ENCODE results near the gene PRKCA.

The PRKCA gene

GRCh38 chr17:66406701-66407644 is 104.6 kb downstream of the PRKCA start:
- DNase-seq (ENCODE audit: insufficient read length, low spot score): no peak
- no peak for FAIRE-seq

GRCh38 chr17:66407864-66408263 is 105.5 kb downstream of the PRKCA start:
- FAIRE-seq (no peak), DNase-seq (ENCODE audit: insufficient read length, low spot score) (no peak)

- FAIRE-seq (no peak), DNase-seq (ENCODE audit: insufficient read length, low spot score) (no peak)
These were observed 109.1 kb downstream of the PRKCA start for GRCh38 chr17:66411520-66411919.

GRCh38 chr17:66412857-66413558 is 110.6 kb downstream of the PRKCA start:
- FAIRE-seq: no peak
- DNase-seq (ENCODE audit: insufficient read length, low spot score): no peak

GRCh38 chr17:66413559-66414520 is 111.4 kb downstream of the PRKCA start:
- no peak for DNase-seq (ENCODE audit: insufficient read length, low spot score)
- no peak for FAIRE-seq

- DNase-seq (ENCODE audit: insufficient read length, low spot score) (no peak), FAIRE-seq (no peak)
These were observed 112.3 kb downstream of the PRKCA start for GRCh38 chr17:66414561-66415175.

- DNase-seq (ENCODE audit: insufficient read length, low spot score) (no peak), FAIRE-seq (no peak)
These were observed 113.2 kb downstream of the PRKCA start for GRCh38 chr17:66415366-66416206.

- DNase-seq (ENCODE audit: insufficient read length, low spot score) (no peak), FAIRE-seq (no peak)
These were observed 114.0 kb downstream of the PRKCA start for GRCh38 chr17:66416207-66416940.

- FAIRE-seq (no peak), DNase-seq (ENCODE audit: insufficient read length, low spot score) (no peak)
These were observed 114.9 kb downstream of the PRKCA start for GRCh38 chr17:66417300-66417719.

- FAIRE-seq (no peak), DNase-seq (ENCODE audit: insufficient read length, low spot score) (no peak)
These were observed 118.6 kb downstream of the PRKCA start for GRCh38 chr17:66420961-66421371.

- FAIRE-seq (no peak), DNase-seq (ENCODE audit: insufficient read length, low spot score) (no peak)
These were observed 119.8 kb downstream of the PRKCA start for GRCh38 chr17:66422186-66422585.

GRCh38 chr17:66423056-66423955 is 120.9 kb downstream of the PRKCA start:
- DNase-seq (ENCODE audit: insufficient read length, low spot score): no peak
- FAIRE-seq: no peak

GRCh38 chr17:66425756-66426396 is 123.5 kb downstream of the PRKCA start:
- no peak for FAIRE-seq
- no peak for DNase-seq (ENCODE audit: insufficient read length, low spot score)

- no peak for FAIRE-seq
- peak; percentile 19 for DNase-seq (ENCODE audit: insufficient read length, low spot score)
These were observed 124.1 kb downstream of the PRKCA start for GRCh38 chr17:66426397-66427033.

GRCh38 chr17:66427134-66427533 is 124.7 kb downstream of the PRKCA start:
- FAIRE-seq (no peak), DNase-seq (ENCODE audit: insufficient read length, low spot score) (no peak)

- FAIRE-seq (no peak), DNase-seq (ENCODE audit: insufficient read length, low spot score) (no peak)
These were observed 127.3 kb downstream of the PRKCA start for GRCh38 chr17:66429680-66430079.
